WTC11 (cell line): ENCODE measurements around the gene GALNT3.

Experiments
- ATF2 ChIP-seq: sonication (generic); formaldehyde crosslinking; IDR thresholded peaks from 2 replicates; pipeline ENCODE4 v1.8.1; 2022; ENCODE audit warnings: low read depth, missing genetic modification reagents, borderline replicate concordance
- ATF3 ChIP-seq: sonication (generic); formaldehyde crosslinking; conservative IDR thresholded peaks from 2 replicates; pipeline ENCODE4 v1.8.1; 2022; ENCODE audit warnings: mild to moderate bottlenecking, missing genetic modification reagents
- CREB1 ChIP-seq: sonication (generic); formaldehyde crosslinking; IDR thresholded peaks from 2 replicates; pipeline ENCODE4 v1.8.0; 2023; ENCODE audit warnings: mild to moderate bottlenecking, missing genetic modification reagents
- E2F5 ChIP-seq: sonication (generic); formaldehyde crosslinking; IDR thresholded peaks from 2 replicates; pipeline ENCODE4 v1.8.1; 2022; ENCODE audit warnings: mild to moderate bottlenecking, moderate library complexity, missing genetic modification reagents
- ETV6 ChIP-seq: sonication (generic); formaldehyde crosslinking; IDR thresholded peaks from 2 replicates; pipeline ENCODE4 v1.8.1; 2022; ENCODE audit warnings: mild to moderate bottlenecking, missing genetic modification reagents
- KAT7 ChIP-seq: sonication (generic); formaldehyde crosslinking; IDR thresholded peaks from 2 replicates; pipeline ENCODE4 v1.8.1; 2023; ENCODE audit warnings: missing genetic modification reagents, mild to moderate bottlenecking, borderline replicate concordance
- NFATC4 ChIP-seq: fragments of 250-450 bp; sonication (Bioruptor Pico); IDR thresholded peaks from 2 replicates; pipeline ENCODE4 v1.9.0; 2021; ENCODE audit warnings: mild to moderate bottlenecking
- RELA ChIP-seq: sonication (generic); formaldehyde crosslinking; IDR thresholded peaks from 2 replicates; pipeline ENCODE4 v1.8.1; 2022; ENCODE audit warnings: missing genetic modification reagents, mild to moderate bottlenecking, borderline replicate concordance
- ZNF219 ChIP-seq: sonication (generic); formaldehyde crosslinking; IDR thresholded peaks from 2 replicates; pipeline ENCODE4 v1.8.0; 2023; ENCODE audit warnings: missing genetic modification reagents, mild to moderate bottlenecking, borderline replicate concordance
- TF ChIP-seq, protein P1 (sequence below): sonication (generic); formaldehyde crosslinking; IDR thresholded peaks from 2 replicates; pipeline ENCODE4 v1.8.0; 2023; ENCODE audit warnings: missing genetic modification reagents
- TF ChIP-seq, protein P2 (sequence below): fragments of 200-600 bp; IDR thresholded peaks from 2 replicates; pipeline ENCODE4 v1.8.0; 2022; ENCODE audit warnings: antibody characterized with exemption

DNA sequence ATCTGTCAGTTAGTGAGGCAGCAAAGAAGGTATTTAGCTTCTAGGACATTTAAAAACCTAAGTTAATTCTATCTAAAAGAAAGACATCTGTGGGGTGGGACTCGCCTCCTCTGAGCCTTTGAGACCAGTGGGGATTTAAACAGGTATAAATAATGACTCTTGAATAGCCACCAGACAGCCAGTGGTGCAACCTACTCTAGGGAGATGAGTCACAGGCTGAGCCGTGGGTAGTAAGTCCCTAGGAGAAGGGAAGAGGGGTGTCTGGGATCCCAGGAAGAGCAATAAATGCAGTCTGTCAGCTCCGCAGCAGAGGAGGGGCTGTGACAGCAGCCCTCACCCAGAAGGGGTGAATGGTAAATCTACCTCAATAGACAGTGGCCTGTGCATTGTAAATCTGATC is 43.1 kb upstream of the GALNT3 start:
- TF ChIP-seq KAT7, result no peak
- no peak for TF ChIP-seq NFATC4 (CRISPR knock-in tag)
- no peak for TF ChIP-seq ZNF219
- no peak for TF ChIP-seq RELA (CRISPR knock-in tag)
- no peak for TF ChIP-seq ATF2
- TF ChIP-seq, protein P1, sequence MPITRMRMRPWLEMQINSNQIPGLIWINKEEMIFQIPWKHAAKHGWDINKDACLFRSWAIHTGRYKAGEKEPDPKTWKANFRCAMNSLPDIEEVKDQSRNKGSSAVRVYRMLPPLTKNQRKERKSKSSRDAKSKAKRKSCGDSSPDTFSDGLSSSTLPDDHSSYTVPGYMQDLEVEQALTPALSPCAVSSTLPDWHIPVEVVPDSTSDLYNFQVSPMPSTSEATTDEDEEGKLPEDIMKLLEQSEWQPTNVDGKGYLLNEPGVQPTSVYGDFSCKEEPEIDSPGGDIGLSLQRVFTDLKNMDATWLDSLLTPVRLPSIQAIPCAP (CRISPR knock-in tag), result no peak
- TF ChIP-seq, protein P2, sequence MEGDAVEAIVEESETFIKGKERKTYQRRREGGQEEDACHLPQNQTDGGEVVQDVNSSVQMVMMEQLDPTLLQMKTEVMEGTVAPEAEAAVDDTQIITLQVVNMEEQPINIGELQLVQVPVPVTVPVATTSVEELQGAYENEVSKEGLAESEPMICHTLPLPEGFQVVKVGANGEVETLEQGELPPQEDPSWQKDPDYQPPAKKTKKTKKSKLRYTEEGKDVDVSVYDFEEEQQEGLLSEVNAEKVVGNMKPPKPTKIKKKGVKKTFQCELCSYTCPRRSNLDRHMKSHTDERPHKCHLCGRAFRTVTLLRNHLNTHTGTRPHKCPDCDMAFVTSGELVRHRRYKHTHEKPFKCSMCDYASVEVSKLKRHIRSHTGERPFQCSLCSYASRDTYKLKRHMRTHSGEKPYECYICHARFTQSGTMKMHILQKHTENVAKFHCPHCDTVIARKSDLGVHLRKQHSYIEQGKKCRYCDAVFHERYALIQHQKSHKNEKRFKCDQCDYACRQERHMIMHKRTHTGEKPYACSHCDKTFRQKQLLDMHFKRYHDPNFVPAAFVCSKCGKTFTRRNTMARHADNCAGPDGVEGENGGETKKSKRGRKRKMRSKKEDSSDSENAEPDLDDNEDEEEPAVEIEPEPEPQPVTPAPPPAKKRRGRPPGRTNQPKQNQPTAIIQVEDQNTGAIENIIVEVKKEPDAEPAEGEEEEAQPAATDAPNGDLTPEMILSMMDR, result no peak
- TF ChIP-seq ETV6 (CRISPR knock-in tag), result no peak
- TF ChIP-seq ATF3 (CRISPR knock-in tag), result no peak
- no peak for TF ChIP-seq CREB1 (CRISPR knock-in tag)
- no peak for TF ChIP-seq E2F5 (CRISPR knock-in tag)
